GM18505 (cell line): Measurements from ENCODE around the gene ARHGEF26.

Experiments used
- ATAC-seq: cut with Tn5 transposase; IDR thresholded peaks from one replicate; pipeline ENCODE4 v1.9.1; 2021; ENCODE audit not compliant: unreplicated experiment
- POLR2A ChIP-seq: IDR thresholded peaks from 4 replicates; pipeline ENCODE4 v1.6.1; 2011; ENCODE audit warnings: borderline replicate concordance; ENCODE audit not compliant: insufficient read depth, insufficient read length; ENCODE audit errors: extremely low read depth

ARHGEF26 gene

GRCh38 chr3:154254527-154254926 lies 133.3 kb downstream of the ARHGEF26 start:
- no peak for TF ChIP-seq POLR2A
- ATAC-seq: no peak

GRCh38 chr3:154273381-154273780 lies 152.2 kb downstream of the ARHGEF26 start:
- ATAC-seq: no peak

GRCh38 chr3:154274348-154274747 lies 153.2 kb downstream of the ARHGEF26 start:
- no peak for ATAC-seq
- no peak for TF ChIP-seq POLR2A

More at GRCh38 chr3:154273381-154273780, 152.2 kb downstream of the ARHGEF26 start:
- TF ChIP-seq POLR2A: no peak

- ATAC-seq: no peak
- TF ChIP-seq POLR2A: no peak
These were observed 154.1 kb downstream of the ARHGEF26 start for GRCh38 chr3:154275292-154275691.

GRCh38 chr3:154275965-154276364 lies 154.8 kb downstream of the ARHGEF26 start:
- TF ChIP-seq POLR2A: no peak
- no peak for ATAC-seq

- TF ChIP-seq POLR2A: no peak
- ATAC-seq: no peak
These were observed 159.0 kb downstream of the ARHGEF26 start for GRCh38 chr3:154280161-154280560.

- no peak for ATAC-seq
- TF ChIP-seq POLR2A: no peak
These were observed 164.0 kb downstream of the ARHGEF26 start for GRCh38 chr3:154285221-154285620.

GRCh38 chr3:154290187-154290586 lies 169.0 kb downstream of the ARHGEF26 start:
- no peak for ATAC-seq
- TF ChIP-seq POLR2A: no peak

GRCh38 chr3:154294016-154294415 lies 172.8 kb downstream of the ARHGEF26 start:
- no peak for ATAC-seq
- TF ChIP-seq POLR2A: no peak

- ATAC-seq: no peak
- TF ChIP-seq POLR2A: no peak
These were observed 180.4 kb downstream of the ARHGEF26 start for GRCh38 chr3:154301561-154301960.

GRCh38 chr3:154304116-154304786 lies 183.1 kb downstream of the ARHGEF26 start:
- no peak for ATAC-seq
- no peak for TF ChIP-seq POLR2A

- no peak for ATAC-seq
- no peak for TF ChIP-seq POLR2A
These were observed 183.7 kb downstream of the ARHGEF26 start for GRCh38 chr3:154304936-154305335.

GRCh38 chr3:154307363-154307762 lies 186.2 kb downstream of the ARHGEF26 start:
- ATAC-seq: no peak
- TF ChIP-seq POLR2A: no peak
